Thyroid gland (tissue), 4 donors: ENCODE data around the gene SMIM15. TPM values are rescaled to one million over a fixed set of nuclear protein-coding genes. Genes with fewer than 3 reads are reported as not detected.
"Not testable (repeated sequence)": the region's sequence is repeated elsewhere in the genome, so short reads cannot be mapped to it uniquely, and the experiment has no call there.

Experiments
- DNase-seq, 2 donors: peaks; one replicate each; pipeline ENCODE4 v3.0.0-alpha.2; 2019
- H3K27ac ChIP-seq, 3 donors: fragments of 200-600 bp; sonication (generic); 1 replicate in 2 of 3; 2 replicates in 1 of 3; pipeline ENCODE4 v1.5.1; 2016 to 2019; ENCODE audit warnings: mild to moderate bottlenecking in 1 of 3, moderate library complexity in 1 of 3
- H3K27me3 ChIP-seq: fragments of 200-600 bp; sonication (generic); one replicate; pipeline ENCODE4 v1.5.1; 2019
- H3K36me3 ChIP-seq, 2 donors: fragments of 200-600 bp; sonication (generic); one replicate each; pipeline ENCODE4 v1.5.1; 2016 to 2019
- H3K4me1 ChIP-seq, 2 donors: fragments of 200-600 bp; sonication (generic); one replicate each; pipeline ENCODE4 v1.5.1; 2017 to 2019
- H3K4me3 ChIP-seq, 3 donors: fragments of 200-600 bp; sonication (generic); replicated peaks in 1 of 3; 1 replicate in 2 of 3; 2 replicates in 1 of 3; pipeline ENCODE4 v1.5.1; 2016; ENCODE audit warnings: mild to moderate bottlenecking in 1 of 3
- H3K9me3 ChIP-seq: fragments of 200-600 bp; sonication (generic); one replicate; pipeline ENCODE4 v1.5.1; 2017
- POLR2A ChIP-seq, 2 donors: fragments of 450-650 bp; IDR thresholded peaks; one replicate each; pipeline ENCODE4 v1.6.1; 2017; ENCODE audit warnings: antibody characterized with exemption in 2 of 2, mild to moderate bottlenecking in 2 of 2, moderate library complexity in 1 of 2
- whole genome bisulfite sequencing, 2 donors: methylation state at CpG; one replicate each; pipeline ENCODE4 v1.1.5; 2017; 5-methylcytosine and 5-hydroxymethylcytosine counted together
- intact Hi-C: fragments of 100-400 bp; cut with DNase I; formaldehyde crosslinking; loops from one replicate; pipeline ENCODE4 v1.15.1; 2023
- total RNA-seq, 4 donors: library from RNA; depleted of rRNA; stranded (reverse); fragments of >200 nt; gene quantifications; one replicate each; pipeline ENCODE4 v1.2.3, GENCODE V29; 2016
- TF ChIP-seq, protein P1 (sequence below), 6 experiments: fragments of 200-600 bp in 3 of 6; fragments of 450-650 bp in 3 of 6; sonication (generic) in 3 of 6; IDR thresholded peaks; one replicate each; pipeline ENCODE4 v1.5.1; 2016 to 2019; ENCODE audit warnings: antibody characterized with exemption in 6 of 6, mild to moderate bottlenecking in 2 of 6, inconsistent platforms in 1 of 6, moderate library complexity in 1 of 6

SMIM15 gene
- total RNA-seq, 4 donors from 2014 or later: 37.4 to 55.9 (median 41.2) TPM

DNA sequence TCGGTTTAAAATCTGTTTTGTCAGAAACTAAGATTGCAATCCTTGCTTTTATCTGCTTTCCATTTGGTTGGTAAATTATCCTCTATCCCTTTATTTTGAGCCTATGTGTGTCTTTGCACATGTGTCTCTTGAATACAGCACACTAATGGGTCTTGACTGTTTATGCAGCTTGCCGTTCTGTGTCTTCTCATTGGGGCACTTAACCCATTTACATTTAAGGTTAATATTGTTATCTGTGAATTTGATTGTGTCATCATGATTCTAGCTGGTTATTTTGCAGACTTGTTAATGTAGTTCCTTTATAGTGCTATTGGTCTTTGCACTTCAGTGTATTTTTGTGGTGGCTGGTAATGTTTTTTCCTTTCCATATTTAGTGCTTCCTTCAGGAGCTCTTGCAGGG is 36.3 kb upstream of the SMIM15 start:
- no peaks in the 10 kb centered on the region for H3K9me3 ChIP-seq
- intact Hi-C loops: no loop called here
- no peak overlapping the region for H3K27ac ChIP-seq
- WGBS, 2 donors: 96 to 97% methylated on average over 2 of the region's 2 CpGs
- H3K27me3 ChIP-seq: no peaks in the 10 kb centered on the region
- no peak overlapping the region for H3K4me3 ChIP-seq
- TF ChIP-seq, protein P1, sequence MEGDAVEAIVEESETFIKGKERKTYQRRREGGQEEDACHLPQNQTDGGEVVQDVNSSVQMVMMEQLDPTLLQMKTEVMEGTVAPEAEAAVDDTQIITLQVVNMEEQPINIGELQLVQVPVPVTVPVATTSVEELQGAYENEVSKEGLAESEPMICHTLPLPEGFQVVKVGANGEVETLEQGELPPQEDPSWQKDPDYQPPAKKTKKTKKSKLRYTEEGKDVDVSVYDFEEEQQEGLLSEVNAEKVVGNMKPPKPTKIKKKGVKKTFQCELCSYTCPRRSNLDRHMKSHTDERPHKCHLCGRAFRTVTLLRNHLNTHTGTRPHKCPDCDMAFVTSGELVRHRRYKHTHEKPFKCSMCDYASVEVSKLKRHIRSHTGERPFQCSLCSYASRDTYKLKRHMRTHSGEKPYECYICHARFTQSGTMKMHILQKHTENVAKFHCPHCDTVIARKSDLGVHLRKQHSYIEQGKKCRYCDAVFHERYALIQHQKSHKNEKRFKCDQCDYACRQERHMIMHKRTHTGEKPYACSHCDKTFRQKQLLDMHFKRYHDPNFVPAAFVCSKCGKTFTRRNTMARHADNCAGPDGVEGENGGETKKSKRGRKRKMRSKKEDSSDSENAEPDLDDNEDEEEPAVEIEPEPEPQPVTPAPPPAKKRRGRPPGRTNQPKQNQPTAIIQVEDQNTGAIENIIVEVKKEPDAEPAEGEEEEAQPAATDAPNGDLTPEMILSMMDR (IDR thresholded peaks at IDR 0.05): no peak
- no peak for TF ChIP-seq POLR2A (IDR thresholded peaks at IDR 0.05)
- H3K4me1 ChIP-seq: no peaks in the 10 kb centered on the region
- H3K36me3 ChIP-seq: no peaks in the 10 kb centered on the region
- DNase-seq: no peak

DNA sequence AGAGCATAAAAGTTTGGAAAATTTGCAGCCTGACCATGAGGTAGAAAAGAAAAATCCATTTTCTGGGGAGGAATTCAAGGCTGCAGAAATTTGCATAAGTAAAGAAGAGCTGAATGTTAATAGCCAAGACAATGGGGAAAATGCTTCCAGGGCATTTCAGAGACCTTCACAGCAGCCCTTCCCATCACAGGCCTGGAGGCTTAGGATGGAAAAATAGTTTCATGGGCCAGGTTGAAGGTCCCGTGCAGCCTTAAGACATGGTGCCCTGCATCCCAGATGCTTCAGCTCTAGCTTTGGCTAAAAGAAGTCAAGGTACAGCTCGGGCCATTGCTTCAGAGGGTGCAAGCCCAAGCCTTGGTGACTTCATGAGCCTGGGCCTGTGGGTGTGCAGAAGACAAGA is 25.6 kb upstream of the SMIM15 start:
- WGBS, 2 donors: 94 to 96% methylated on average over 2 of the region's 2 CpGs
- intact Hi-C loops, H3K27ac ChIP-seq, H3K27me3 ChIP-seq, DNase-seq, H3K9me3 ChIP-seq, H3K4me3 ChIP-seq, H3K36me3 ChIP-seq: not testable (repeated sequence)
- peaks cover 12 to 23% of the 10 kb centered on the region in 2 donors for H3K4me1 ChIP-seq

DNA sequence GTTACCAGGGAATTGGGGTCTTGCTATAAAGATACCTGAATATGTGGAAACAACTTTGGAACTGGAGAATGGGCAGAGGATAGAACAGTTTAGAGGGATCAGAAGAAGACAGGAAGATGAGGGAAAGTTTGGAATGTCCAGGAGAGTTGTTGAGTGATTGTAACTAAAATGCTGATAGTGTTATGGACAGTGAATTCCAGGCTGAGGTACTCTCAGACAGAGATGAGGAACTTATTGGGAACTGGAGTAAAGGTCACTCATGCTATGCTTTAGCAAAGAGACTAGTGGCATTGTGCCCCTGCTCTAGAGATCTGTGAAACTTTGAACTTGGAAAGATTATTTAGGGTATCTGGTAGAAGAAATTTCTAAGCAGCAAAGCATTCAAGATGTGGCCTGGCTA is 25.1 kb upstream of the SMIM15 start:
- H3K27me3 ChIP-seq, intact Hi-C loops: not testable (repeated sequence)

DNA sequence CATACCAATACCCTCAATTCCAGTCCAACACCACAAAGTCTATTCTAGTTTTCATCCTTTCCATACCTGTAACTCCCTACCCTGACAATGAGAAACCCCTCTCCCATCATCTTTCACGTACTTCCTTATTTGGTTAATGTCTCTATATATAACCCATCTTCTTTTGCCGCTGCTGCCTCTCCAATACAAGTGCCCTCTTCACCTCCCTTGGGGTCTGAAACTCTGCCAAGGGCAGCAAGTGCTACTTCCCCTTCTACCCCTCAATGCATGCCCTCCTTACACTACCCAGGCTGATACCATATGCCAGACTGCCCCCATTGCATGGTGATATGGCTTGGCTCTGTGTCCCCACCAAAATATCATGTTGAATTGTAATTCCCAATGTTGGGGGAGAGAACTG is 24.4 kb upstream of the SMIM15 start:
- no peak for DNase-seq
- WGBS, 2 donors: 52 to 64% methylated on average over 2 of the region's 2 CpGs
- Histone ChIP-seq H3K27me3 (no peaks in the 10 kb centered on the region), H3K36me3 (no peaks in the 10 kb centered on the region), H3K4me3 (no peak overlapping the region), H3K27ac (no peak overlapping the region), H3K4me1 (peaks cover 12 to 23% of the 10 kb centered on the region in 2 donors), H3K9me3 (no peaks in the 10 kb centered on the region)
- no peak for TF ChIP-seq POLR2A (IDR thresholded peaks at IDR 0.05)
- TF ChIP-seq, protein P1 (IDR thresholded peaks at IDR 0.05): no peak
- intact Hi-C loops: no loop called here

More for the DNA sequence above, 25.1 kb upstream of the SMIM15 start:
- not testable (repeated sequence) for H3K27ac ChIP-seq, H3K4me3 ChIP-seq, H3K9me3 ChIP-seq, DNase-seq, H3K36me3 ChIP-seq
- peaks cover 12 to 23% of the 10 kb centered on the region in 2 donors for H3K4me1 ChIP-seq

DNA sequence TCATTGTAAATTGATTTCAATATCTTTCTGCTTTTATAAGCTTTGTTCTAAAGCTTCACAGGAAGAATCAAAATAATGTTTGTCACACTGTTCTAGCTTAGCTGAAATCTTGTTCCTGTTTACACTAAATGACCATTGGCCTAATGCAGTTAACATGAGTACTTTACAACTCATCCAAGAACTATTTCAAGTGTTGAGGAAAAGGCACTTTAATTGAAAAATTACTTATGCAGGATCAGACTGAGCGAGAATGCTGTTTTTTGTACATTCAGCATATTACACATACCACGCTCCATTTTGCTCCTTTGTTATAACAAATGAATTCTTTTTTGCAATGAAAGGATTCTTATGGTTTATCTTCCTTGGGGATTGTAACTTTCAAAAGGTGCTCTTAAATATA is 22.4 kb upstream of the SMIM15 start:
- H3K27ac ChIP-seq: peak overlapping the region in 2 of 3 donors; percentile 20 to 21
- 69 to 73% methylated on average over 2 of the region's 2 CpGs for WGBS, 2 donors
- TF ChIP-seq, protein P1 (IDR thresholded peaks at IDR 0.05): no peak
- TF ChIP-seq POLR2A (IDR thresholded peaks at IDR 0.05): no peak
- no peaks in the 10 kb centered on the region for H3K36me3 ChIP-seq
- no peak overlapping the region for H3K4me3 ChIP-seq
- no peaks in the 10 kb centered on the region for H3K9me3 ChIP-seq
- DNase-seq: no peak
- peaks cover 17 to 28% of the 10 kb centered on the region in 2 donors for H3K4me1 ChIP-seq
- intact Hi-C loops: no loop called here
- no peaks in the 10 kb centered on the region for H3K27me3 ChIP-seq

DNA sequence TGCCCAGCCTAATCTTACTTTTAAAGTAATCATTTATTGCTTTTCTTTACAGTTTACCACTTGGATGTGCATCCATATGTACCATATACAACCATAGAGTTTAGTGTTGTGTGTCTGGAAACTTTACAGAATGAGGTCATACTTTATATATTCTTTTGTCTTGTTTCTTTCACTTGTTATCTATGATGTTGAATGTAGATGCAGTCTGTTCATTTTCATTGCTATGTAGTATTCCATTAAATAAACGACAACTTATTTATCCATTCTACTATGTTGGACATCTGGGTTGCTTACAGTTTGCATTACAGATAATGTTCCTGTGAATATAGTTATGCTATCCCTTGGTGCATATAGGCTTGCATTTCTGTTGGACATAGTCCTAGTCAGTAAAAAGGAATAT is 21.3 kb upstream of the SMIM15 start:
- Histone ChIP-seq H3K9me3 (no peaks in the 10 kb centered on the region), H3K27ac (no peak overlapping the region)

More for the DNA sequence above, 21.3 kb upstream of the SMIM15 start:
- intact Hi-C loops: no loop called here
- no peaks in the 10 kb centered on the region for H3K36me3 ChIP-seq
- no peak for DNase-seq
- TF ChIP-seq, protein P1 (IDR thresholded peaks at IDR 0.05): no peak
- TF ChIP-seq POLR2A (IDR thresholded peaks at IDR 0.05): no peak
- WGBS, 2 donors: 98 to 100% methylated on average over 1 of the region's 1 CpG
- no peak overlapping the region for H3K4me3 ChIP-seq
- H3K27me3 ChIP-seq: no peaks in the 10 kb centered on the region
- peaks cover 26 to 37% of the 10 kb centered on the region in 2 donors for H3K4me1 ChIP-seq
